Body of pancreas (tissue), 4 donors: ENCODE data around the gene LCLAT1.

Experiments used
- POLR2A ChIP-seq, 3 donors: fragments of 450-650 bp; IDR thresholded peaks; one replicate each; pipeline ENCODE4 v1.6.1; 2016; ENCODE audit warnings: antibody characterized with exemption in 3 of 3, mild to moderate bottlenecking in 2 of 3
- TF ChIP-seq, protein P1 (sequence below), 7 experiments: fragments of 450-650 bp in 4 of 7; fragments of 200-600 bp in 3 of 7; sonication (generic) in 3 of 7; IDR thresholded peaks; one replicate each; pipeline ENCODE4 v1.5.1; 2016 to 2019; ENCODE audit warnings: antibody characterized with exemption in 7 of 7

- TF ChIP-seq, protein P1, sequence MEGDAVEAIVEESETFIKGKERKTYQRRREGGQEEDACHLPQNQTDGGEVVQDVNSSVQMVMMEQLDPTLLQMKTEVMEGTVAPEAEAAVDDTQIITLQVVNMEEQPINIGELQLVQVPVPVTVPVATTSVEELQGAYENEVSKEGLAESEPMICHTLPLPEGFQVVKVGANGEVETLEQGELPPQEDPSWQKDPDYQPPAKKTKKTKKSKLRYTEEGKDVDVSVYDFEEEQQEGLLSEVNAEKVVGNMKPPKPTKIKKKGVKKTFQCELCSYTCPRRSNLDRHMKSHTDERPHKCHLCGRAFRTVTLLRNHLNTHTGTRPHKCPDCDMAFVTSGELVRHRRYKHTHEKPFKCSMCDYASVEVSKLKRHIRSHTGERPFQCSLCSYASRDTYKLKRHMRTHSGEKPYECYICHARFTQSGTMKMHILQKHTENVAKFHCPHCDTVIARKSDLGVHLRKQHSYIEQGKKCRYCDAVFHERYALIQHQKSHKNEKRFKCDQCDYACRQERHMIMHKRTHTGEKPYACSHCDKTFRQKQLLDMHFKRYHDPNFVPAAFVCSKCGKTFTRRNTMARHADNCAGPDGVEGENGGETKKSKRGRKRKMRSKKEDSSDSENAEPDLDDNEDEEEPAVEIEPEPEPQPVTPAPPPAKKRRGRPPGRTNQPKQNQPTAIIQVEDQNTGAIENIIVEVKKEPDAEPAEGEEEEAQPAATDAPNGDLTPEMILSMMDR (IDR thresholded peaks at IDR 0.05), result peak in 2 of 7 experiments; percentile 2 to 17
- TF ChIP-seq POLR2A (IDR thresholded peaks at IDR 0.05), result peak in 2 of 3 donors; percentile 47 to 50
These were observed at the start of gene LCLAT1 for GRCh38 chr2:30447149-30448045.
